GM12878 (cell line): ENCODE data around the gene CYSLTR2. TPM values are rescaled to one million over a fixed set of nuclear protein-coding genes. Genes with fewer than 3 reads are reported as not detected.

Experiments used
- ATAC-seq: fragments of 200-7000 bp; cut with Tn5 transposase; 3 replicates; pipeline ENCODE4 v1.9.1; 2020; ENCODE audit warnings: mild to moderate bottlenecking, moderate library complexity
- BruUV-seq: library from RNA; stranded (reverse); fragments of 400-500 nt; replicated peaks from 2 replicates; lab custom pipeline; 2021; lab: Mats Ljungman, UMichigan
- CTCF ChIA-PET: fragments of 300-600 bp; sonication (Branson Sonifier 250); formaldehyde crosslinking; extraction: SDS; loops from one replicate; lab custom pipeline; 2021; ENCODE audit warnings: inconsistent platforms; lab: Yijun Ruan, JAX
- POLR2A ChIA-PET: fragments of 350-600 bp; formaldehyde crosslinking; extraction: SDS; loops from one replicate; lab custom pipeline; 2021; ENCODE audit warnings: inconsistent platforms; lab: Charles Lee
- RAD21 ChIA-PET: fragments of 300-600 bp; sonication (Branson Sonifier 250); formaldehyde crosslinking; loops from one replicate; lab custom pipeline; 2023; ENCODE audit warnings: antibody characterized with exemption; ENCODE audit not compliant: unreplicated experiment; lab: Charles Lee
- SMC1A ChIA-PET: fragments of 300-600 bp; sonication (Branson Sonifier 250); formaldehyde crosslinking; loops from one replicate; lab custom pipeline; 2023; ENCODE audit not compliant: unreplicated experiment, uncharacterized antibody; lab: Charles Lee
- DNase-seq: peaks from one replicate; pipeline ENCODE4 v3.0.0-alpha.2; 2011; ENCODE audit warnings: low read depth, low spot score
- FAIRE-seq: peaks from 3 replicates; lab custom pipeline; 2011; peaks lifted over from hg19 to GRCh38; lab: Jason Lieb, UNC
- H2AFZ ChIP-seq: 2 replicates; pipeline ENCODE4 v1.6.0; 2011; ENCODE audit warnings: low read depth, low read length, control low read depth; ENCODE audit not compliant: control insufficient read depth
- H3K27ac ChIP-seq: 2 replicates; pipeline ENCODE4 v1.5.1; 2011; ENCODE audit warnings: control low read depth; ENCODE audit not compliant: control insufficient read depth, insufficient read depth
- H3K27me3 ChIP-seq, 2 experiments: replicated peaks in 1 of 2; 2 replicates each; pipeline versions ENCODE4 v1.6.0 to v1.6.1; 2011; ENCODE audit warnings: low read length in 1 of 2; ENCODE audit not compliant: control insufficient read depth in 2 of 2, insufficient read depth in 2 of 2
- H3K36me3 ChIP-seq, 2 experiments: 2 replicates each; pipeline ENCODE4 v1.5.1; 2011; ENCODE audit warnings: low read length in 1 of 2; ENCODE audit not compliant: control insufficient read depth in 2 of 2, insufficient read depth in 2 of 2
- H3K4me1 ChIP-seq: 2 replicates; pipeline ENCODE4 v1.6.1; 2011; ENCODE audit warnings: mild to moderate bottlenecking, low read length, moderate library complexity, mixed read lengths; ENCODE audit not compliant: control insufficient read depth, insufficient read depth
- H3K4me2 ChIP-seq: 2 replicates; pipeline ENCODE4 v1.6.0; 2011; ENCODE audit warnings: control low read depth; ENCODE audit not compliant: control insufficient read depth, insufficient read depth
- H3K4me3 ChIP-seq: fragments of 200-600 bp; sonication (generic); 2 replicates; pipeline ENCODE4 v1.5.1; 2016
- H3K79me2 ChIP-seq: 2 replicates; pipeline ENCODE4 v1.6.0; 2011; ENCODE audit warnings: low read length; ENCODE audit not compliant: control insufficient read depth, insufficient read depth
- H3K9ac ChIP-seq: 2 replicates; pipeline ENCODE4 v1.8.0; 2011; ENCODE audit warnings: low read length, control low read depth, mixed read lengths; ENCODE audit not compliant: control insufficient read depth, insufficient read depth
- H3K9me3 ChIP-seq: replicated peaks from 3 replicates; pipeline ENCODE4 v1.5.1; 2011; ENCODE audit warnings: mild to moderate bottlenecking, low read length; ENCODE audit not compliant: control insufficient read depth, insufficient read depth
- H4K20me1 ChIP-seq: 2 replicates; pipeline ENCODE4 v1.6.0; 2011; ENCODE audit not compliant: control insufficient read depth, insufficient read depth
- CREB1 ChIP-seq: IDR thresholded peaks from 2 replicates; pipeline ENCODE4 v1.6.1; 2012; ENCODE audit warnings: low read depth, mild to moderate bottlenecking, inconsistent platforms
- MEF2B ChIP-seq: fragments of 450-650 bp; IDR thresholded peaks from 2 replicates; pipeline ENCODE4 v1.6.1; 2018; ENCODE audit warnings: mild to moderate bottlenecking, moderate library complexity; ENCODE audit not compliant: partially characterized antibody, poor library complexity, severe bottlenecking
- NKRF ChIP-seq: fragments of 450-650 bp; conservative IDR thresholded peaks from 2 replicates; pipeline ENCODE4 v1.6.1; 2017; ENCODE audit warnings: mild to moderate bottlenecking, moderate library complexity
- RELB ChIP-seq: fragments of 450-650 bp; IDR thresholded peaks from 2 replicates; pipeline ENCODE4 v1.6.1; 2017; ENCODE audit warnings: low read depth, mild to moderate bottlenecking, moderate library complexity
- RUNX3 ChIP-seq: IDR thresholded peaks from 2 replicates; pipeline ENCODE4 v1.6.1; 2012; ENCODE audit warnings: low read length, inconsistent platforms
- SPI1 ChIP-seq: IDR thresholded peaks from 2 replicates; pipeline ENCODE4 v1.6.1; 2011; ENCODE audit warnings: low read depth, mild to moderate bottlenecking, low read length, moderate library complexity, borderline replicate concordance; ENCODE audit not compliant: insufficient read depth
- SUZ12 ChIP-seq: fragments of 200-600 bp; sonication (generic); IDR thresholded peaks from one replicate; pipeline ENCODE4 v1.6.1; 2018; ENCODE audit warnings: antibody characterized with exemption, mild to moderate bottlenecking; ENCODE audit not compliant: unreplicated experiment
- ZNF687 ChIP-seq: fragments of 450-650 bp; IDR thresholded peaks from 2 replicates; pipeline ENCODE4 v1.6.1; 2017; ENCODE audit warnings: mild to moderate bottlenecking, moderate library complexity
- WGBS: methylation state at CpG from one replicate; pipeline ENCODE4 v1.1.6; 2016; ENCODE audit warnings: low lambda C conversion rate; ENCODE audit not compliant: insufficient replicate concordance, insufficient coverage; ENCODE audit errors: missing lambda C conversion rate; 5-methylcytosine and 5-hydroxymethylcytosine counted together
- in situ Hi-C: fragments of 300-500 bp; cut with MboI; formaldehyde crosslinking; loops from 9 replicates; pipeline ENCODE4 v1.14.3; 2018; ENCODE audit warnings: mixed read lengths
- intact Hi-C: fragments of 100-400 bp; cut with micrococcal nuclease; formaldehyde crosslinking; loops from one replicate; pipeline ENCODE4 v1.14.2; 2022; ENCODE audit not compliant: unreplicated experiment
- polyA plus RNA-seq, 11 experiments: library from polyadenylated mRNA; depleted of rRNA in 4 of 11; unstranded in 6 of 11; stranded (reverse) in 5 of 11; fragments of >200 nt; fragmentation: Nextera tagmentation in 4 of 11; fragmentation: Illumina TruSeq in 1 of 11; extraction: Ambion mirVana in 4 of 11; extraction: Trizol in 1 of 11; gene quantifications; 1 replicate in 1 of 11; 2 replicates in 10 of 11; pipeline versions ENCODE4 v1.2.1 to v1.2.3, GENCODE V29; 2011 to 2016; ENCODE audit warnings: inconsistent platforms in 2 of 11, missing spikeins in 2 of 11, low read depth in 1 of 11
- total RNA-seq, 4 experiments: library from RNA; depleted of rRNA in 3 of 4; stranded (reverse); fragments of >200 nt in 3 of 4; fragmentation: Illumina TruSeq in 1 of 4; extraction: Trizol in 1 of 4; gene quantifications; 2 replicates each; pipeline versions ENCODE4 v1.2.1 to v1.2.3, GENCODE V29; 2013 to 2021

CYSLTR2 gene
- total and polyA plus RNA-seq, 10 of the 15 experiments (the other 5 are each of a cell fraction or from before 2014, with no cell fraction given) = 0.02 to 0.08 (median 0.03) TPM; not detected in 5

GRCh38 chr13:48708764-48709163 lies 55.0 kb downstream of the CYSLTR2 start (continued):
- TF ChIP-seq SUZ12 = no peak
- TF ChIP-seq, all 136 proteins: peak for 0

GRCh38 chr13:48709213-48709612 lies 55.5 kb downstream of the CYSLTR2 start:
- H3K36me3 ChIP-seq = no peaks in the 10 kb centered on the region
- no peak overlapping the region for H2AFZ ChIP-seq
- POLR2A ChIA-PET = no interaction called here
- BruUV-seq = no TSS peak
- no peak overlapping the region for H3K27ac ChIP-seq
- H3K79me2 ChIP-seq = no peaks in the 10 kb centered on the region
- DNase-seq (no peak), FAIRE-seq (no peak), ATAC-seq (no peak)
- no peak overlapping the region for H3K9ac ChIP-seq
- CTCF ChIA-PET = interaction anchor here (1.3 kb wide), 1 partner anchor 375 kb away, joined by 4 read pairs; no protein-coding TSS in a partner anchor
- no peaks in the 10 kb centered on the region; the same call in 2 of the 3 replicates for H3K9me3 ChIP-seq
- H4K20me1 ChIP-seq = no peaks in the 10 kb centered on the region
- SMC1A ChIA-PET = no interaction called here
- in situ Hi-C loops (no loop called here), intact Hi-C loops (no loop called here)
- no peaks in the 10 kb centered on the region for H3K27me3 ChIP-seq
- H3K4me3 ChIP-seq = no peak overlapping the region
- no peaks in the 10 kb centered on the region for H3K4me1 ChIP-seq
- 0% methylated on average over 2 of the region's 2 CpGs for WGBS
- no peak for TF ChIP-seq RELB
- no peak for TF ChIP-seq ZNF687
- TF ChIP-seq MEF2B = no peak
- TF ChIP-seq CREB1 = no peak
- no peak for TF ChIP-seq NKRF
- no peak for TF ChIP-seq SPI1
- no peak for TF ChIP-seq RUNX3
- RAD21 ChIA-PET = no interaction called here
- H3K4me2 ChIP-seq = no peak overlapping the region
